ENCODE data around the gene MC1R. TPM values are rescaled to one million over a fixed set of nuclear protein-coding genes. Genes with fewer than 3 reads are reported as not detected.

MC1R gene
- total and polyA plus RNA-seq, 2 of the 4 experiments (the other 2 are of a cell fraction) = 3.8 to 9.5 TPM

- Histone ChIP-seq H2BK15ac (ENCODE audit: low read depth, low read length) (no peak overlapping the region), H3K27me3 (ENCODE audit: control insufficient read depth, insufficient read depth, low read length) (no peaks in the 10 kb centered on the region), H3K9ac (ENCODE audit: low read depth, low read length) (no peak overlapping the region), H4K91ac (ENCODE audit: insufficient read depth, low read depth, low read length) (no peak overlapping the region), H4K8ac (ENCODE audit: low read depth in 2 of 2, low read length in 2 of 2) (no peak overlapping the region), H3K4me2 (ENCODE audit: low read depth, low read length) (no peak overlapping the region), H3K79me1 (ENCODE audit: low read depth in 1 of 2, low read length in 2 of 2) (peaks cover 8 to 40% of the 10 kb centered on the region in 2 experiments), H2BK20ac (ENCODE audit: low read depth, low read length) (no peak overlapping the region), H3K56ac (ENCODE audit: extremely low read depth, insufficient read depth, low read length) (no peak overlapping the region), H3K27ac (ENCODE audit: insufficient read depth, low read length) (no peak overlapping the region), H2AK9ac (replicated peaks; ENCODE audit: low read depth, low read length, poor library complexity) (no peak overlapping the region), H4K20me1 (ENCODE audit: insufficient read depth, low read length) (peaks cover 18% of the 10 kb centered on the region; the same call in 1 of the 2 replicates), H2AFZ (replicated peaks; ENCODE audit: low read length, poor library complexity) (no peak overlapping the region), H3K18ac (ENCODE audit: low read depth, low read length) (no peak overlapping the region), H3K36me3 (ENCODE audit: control insufficient read depth, insufficient read depth, low read length) (peaks cover 63% of the 10 kb centered on the region), H2BK120ac (ENCODE audit: low read depth, low read length) (no peak overlapping the region), H3K23ac (ENCODE audit: low read depth, low read length) (no peak overlapping the region), H3K9me3 (ENCODE audit: control insufficient read depth, insufficient read depth, low read length) (no peaks in the 10 kb centered on the region), H2AK5ac (ENCODE audit: low read depth, low read length) (no peak overlapping the region), H3K9me1 (ENCODE audit: insufficient read depth, low read length) (peaks cover 4% of the 10 kb centered on the region), H3K14ac (replicated peaks; ENCODE audit: low read depth, low read length) (no peak overlapping the region), H3K4me1 (ENCODE audit: control insufficient read depth, insufficient read depth, low read length) (no peaks in the 10 kb centered on the region), H3K4ac (ENCODE audit: low read depth, low read length) (no peak overlapping the region), H4K5ac (ENCODE audit: low read depth, low read length) (no peak overlapping the region), H3K4me3 (ENCODE audit: insufficient read depth, low read depth, low read length) (no peak overlapping the region), H2BK5ac (ENCODE audit: low read depth, low read length, poor library complexity, severe bottlenecking) (no peak overlapping the region)
- in situ Hi-C loops (cut with MboI; ENCODE audit: low sequenced_read_pairs) = no loop called here
- no peak for TF ChIP-seq RCOR1 (IDR thresholded peaks at IDR 0.05; ENCODE audit: insufficient replicate concordance, low read length)
- no peak for TF ChIP-seq RFX5 (IDR thresholded peaks at IDR 0.05; ENCODE audit: low read depth, low read length)
- dilution Hi-C loops (cut with HindIII; ENCODE audit: low sequenced_read_pairs, unreplicated experiment) = no loop called here
- no TSS peak for BruUV-seq (replicated peaks)
- CTCF ChIA-PET = no interaction called here
- DNase-seq (no peak), ATAC-seq (ENCODE audit: low read depth) (no peak)
- POLR2A ChIA-PET (ENCODE audit: unreplicated experiment) = no interaction called here
- intact Hi-C loops (cut with micrococcal nuclease) = no loop called here
- WGBS, 2 experiments (ENCODE audit: extremely low coverage in 2 of 2, insufficient read length in 1 of 2) = 94% methylated on average over 23 of the region's 36 CpGs; no CpG with 5 or more reads in 1 of the 2 experiments
Measured at GRCh38 chr16:89898201-89898967, 20.3 kb upstream of the MC1R start.

All from IMR-90 (cell line).